ENCODE data around the gene MCTP1.

The MCTP1 gene

GRCh38 chr5:95102080-95102479 is 182.8 kb downstream of the MCTP1 start:
- no peak for ATAC-seq

GRCh38 chr5:95100551-95100950 is 184.3 kb downstream of the MCTP1 start:
- no peak for ATAC-seq
- TF ChIP-seq CSRNP3 (CRISPR knock-in tag; IDR thresholded peaks at IDR 0.05) (no peak), ZNF565 (CRISPR knock-in tag; conservative IDR thresholded peaks at IDR 0.05; ENCODE audit: low read depth) (no peak), ZFP30 (CRISPR knock-in tag; IDR thresholded peaks at IDR 0.05) (no peak), ARNTL (CRISPR knock-in tag; IDR thresholded peaks at IDR 0.05; ENCODE audit: borderline replicate concordance, low read depth) (no peak), CSDC2 (CRISPR knock-in tag; IDR thresholded peaks at IDR 0.05) (no peak), TCF4 (CRISPR knock-in tag; IDR thresholded peaks at IDR 0.05; ENCODE audit: borderline replicate concordance) (no peak), ISL1 (CRISPR knock-in tag; IDR thresholded peaks at IDR 0.05) (no peak), ZNF70 (CRISPR knock-in tag; IDR thresholded peaks at IDR 0.05) (no peak), ZC3H10 (CRISPR knock-in tag; IDR thresholded peaks at IDR 0.05) (no peak), ESRRG (CRISPR knock-in tag; IDR thresholded peaks at IDR 0.05) (no peak), PPARA (CRISPR knock-in tag; IDR thresholded peaks at IDR 0.05; ENCODE audit: borderline replicate concordance) (no peak)

More at GRCh38 chr5:95102080-95102479, 182.8 kb downstream of the MCTP1 start:
- TF ChIP-seq CREB5 (CRISPR knock-in tag; IDR thresholded peaks at IDR 0.05; ENCODE audit: low read depth) (no peak), POU6F1 (CRISPR knock-in tag; IDR thresholded peaks at IDR 0.05; ENCODE audit: borderline replicate concordance, low read depth) (no peak), ARNTL (CRISPR knock-in tag; IDR thresholded peaks at IDR 0.05; ENCODE audit: borderline replicate concordance, low read depth) (no peak), PPARA (CRISPR knock-in tag; IDR thresholded peaks at IDR 0.05; ENCODE audit: borderline replicate concordance) (no peak), CSDC2 (CRISPR knock-in tag; IDR thresholded peaks at IDR 0.05) (no peak), SNAI2 (CRISPR knock-in tag; IDR thresholded peaks at IDR 0.05) (no peak), ZNF565 (CRISPR knock-in tag; conservative IDR thresholded peaks at IDR 0.05; ENCODE audit: low read depth) (no peak), ZFP3 (CRISPR knock-in tag; IDR thresholded peaks at IDR 0.05) (no peak), ZFP30 (CRISPR knock-in tag; IDR thresholded peaks at IDR 0.05) (no peak), CSRNP3 (CRISPR knock-in tag; IDR thresholded peaks at IDR 0.05) (no peak), OSR1 (CRISPR knock-in tag; IDR thresholded peaks at IDR 0.05) (no peak), TSHZ2 (CRISPR knock-in tag; IDR thresholded peaks at IDR 0.05) (no peak), ISL1 (CRISPR knock-in tag; IDR thresholded peaks at IDR 0.05) (no peak), TOX (CRISPR knock-in tag; IDR thresholded peaks at IDR 0.05; ENCODE audit: borderline replicate concordance) (no peak), ZNF8 (CRISPR knock-in tag; IDR thresholded peaks at IDR 0.05) (no peak), PATZ1 (CRISPR knock-in tag; IDR thresholded peaks at IDR 0.05; ENCODE audit: borderline replicate concordance) (no peak), GLIS3 (CRISPR knock-in tag; IDR thresholded peaks at IDR 0.05) (no peak), ZC3H10 (CRISPR knock-in tag; IDR thresholded peaks at IDR 0.05) (no peak)

All from SK-N-SH treated with all-trans-retinoic acid at 6 μM for 48 hours (cell line).